Measurements from ENCODE around the gene KCNJ2.

The KCNJ2 gene

GRCh38 chr17:70161519-70161918, 7.8 kb upstream of the KCNJ2 start:
- DNase-seq, result no peak

GRCh38 chr17:70165383-70165782, 3.9 kb upstream of the KCNJ2 start:
- DNase-seq, result no peak

GRCh38 chr17:70166615-70167014, 2.7 kb upstream of the KCNJ2 start:
- DNase-seq, result no peak

GRCh38 chr17:70168044-70168976, 1.0 kb upstream of the KCNJ2 start:
- DNase-seq, result peak; percentile 67

- no peak for DNase-seq
These were observed 621 bp downstream of the KCNJ2 start for GRCh38 chr17:70169709-70170597.

GRCh38 chr17:70171159-70171558, 1.8 kb downstream of the KCNJ2 start:
- peak; percentile 26 for DNase-seq

- DNase-seq, result no peak
These were observed 3.1 kb downstream of the KCNJ2 start for GRCh38 chr17:70172449-70172848.

GRCh38 chr17:70172923-70173322, 3.6 kb downstream of the KCNJ2 start:
- no peak for DNase-seq

GRCh38 chr17:70173681-70174080, 4.3 kb downstream of the KCNJ2 start:
- DNase-seq, result no peak

- DNase-seq, result peak; percentile 12
These were observed 12.0 kb downstream of the KCNJ2 start for GRCh38 chr17:70181376-70181775.

GRCh38 chr17:70181866-70182265, 12.5 kb downstream of the KCNJ2 start:
- no peak for DNase-seq

GRCh38 chr17:70183508-70183907, 14.2 kb downstream of the KCNJ2 start:
- no peak for DNase-seq

- DNase-seq, result no peak
These were observed 14.9 kb downstream of the KCNJ2 start for GRCh38 chr17:70184207-70184606.

- DNase-seq, result no peak
These were observed 15.4 kb downstream of the KCNJ2 start for GRCh38 chr17:70184770-70185169.

- no peak for DNase-seq
These were observed 16.0 kb downstream of the KCNJ2 start for GRCh38 chr17:70185285-70185684.

GRCh38 chr17:70187383-70187782, 18.1 kb downstream of the KCNJ2 start:
- no peak for DNase-seq

GRCh38 chr17:70190959-70191805, 21.9 kb downstream of the KCNJ2 start:
- peak; percentile 33 for DNase-seq

GRCh38 chr17:70195091-70195490, 25.8 kb downstream of the KCNJ2 start:
- DNase-seq, result no peak

- no peak for DNase-seq
These were observed 32.6 kb downstream of the KCNJ2 start for GRCh38 chr17:70201872-70202419.

GRCh38 chr17:70202840-70203239, 33.5 kb downstream of the KCNJ2 start:
- no peak for DNase-seq

GRCh38 chr17:70204431-70204830, 35.1 kb downstream of the KCNJ2 start:
- no peak for DNase-seq

- no peak for DNase-seq
These were observed 36.1 kb downstream of the KCNJ2 start for GRCh38 chr17:70205401-70205800.
